AG04450 (cell line): ENCODE results near the gene STIM1. TPM values are rescaled to one million over a fixed set of nuclear protein-coding genes. Genes with fewer than 3 reads are reported as not detected.
A peak's percentile ranks its signal among the peaks of the same experiment; 100 is the strongest.

Experiments used
- CTCF ChIA-PET: fragments of 300-600, 350-600 bp; formaldehyde crosslinking; extraction: SDS; loops from one replicate; lab custom pipeline; 2022; ENCODE audit warnings: antibody characterized with exemption, inconsistent platforms; lab: Charles Lee
- POLR2A ChIA-PET: fragments of 350-600 bp; formaldehyde crosslinking; extraction: SDS; loops from one replicate; lab custom pipeline; 2021; ENCODE audit warnings: antibody characterized with exemption, inconsistent platforms; lab: Yijun Ruan, JAX
- DNase-seq: peaks from one replicate; pipeline ENCODE4 v3.0.0-alpha.2; 2011; ENCODE audit warnings: low read depth, low spot score
- H3K27ac ChIP-seq: one replicate; pipeline ENCODE4 v1.5.1; 2012; ENCODE audit warnings: low read depth, low read length, control low read depth
- H3K27me3 ChIP-seq: one replicate; pipeline ENCODE4 v1.6.0; 2012; ENCODE audit warnings: low read length; ENCODE audit not compliant: control insufficient read depth, insufficient read depth
- H3K4me3 ChIP-seq: 2 replicates; pipeline ENCODE4 v1.5.1; 2011; ENCODE audit warnings: mild to moderate bottlenecking, low read depth, low read length, control low read depth
- H3K9me3 ChIP-seq: 2 replicates; pipeline ENCODE4 v1.5.1; 2012; ENCODE audit warnings: low read length; ENCODE audit not compliant: control insufficient read depth, insufficient read depth
- polyA plus RNA-seq: library from polyadenylated mRNA; depleted of rRNA; stranded (reverse); fragments of >200 nt; gene quantifications from 2 replicates; pipeline ENCODE4 v1.2.3, GENCODE V29; 2011
- TF ChIP-seq, protein P1 (sequence below): IDR thresholded peaks from 2 replicates; pipeline ENCODE4 v1.5.1; 2011; ENCODE audit warnings: low read depth, low read length, control low read depth, inconsistent platforms

Gene STIM1
- polyA plus RNA-seq, 1 experiment, result 23.4 TPM

DNA sequence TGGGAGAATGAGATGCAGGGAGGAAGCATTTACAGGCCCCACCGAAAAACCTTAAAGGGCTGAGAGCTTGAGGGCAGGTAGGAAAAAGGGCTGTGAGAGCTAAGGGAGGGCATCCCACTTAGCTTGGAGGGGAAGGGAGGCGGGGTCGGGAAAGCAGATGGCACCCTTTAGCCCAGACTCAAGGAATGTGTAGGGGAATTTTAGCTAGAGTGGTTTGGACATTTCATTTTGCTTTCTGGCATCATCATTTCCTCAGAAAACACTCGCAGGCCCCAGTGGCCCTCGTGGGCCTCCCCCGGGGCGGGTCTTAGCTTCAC, 846 bp upstream of the STIM1 start:
- Histone ChIP-seq H3K27me3 (no peaks in the 10 kb centered on the region), H3K4me3 (0 out of 2 replicates have a peak overlapping the region, but pooled peaks have one; percentile 7), H3K27ac (peak overlapping the region; percentile 39), H3K9me3 (no peaks in the 10 kb centered on the region; the same call in 1 of the 2 replicates)
- TF ChIP-seq, protein P1, sequence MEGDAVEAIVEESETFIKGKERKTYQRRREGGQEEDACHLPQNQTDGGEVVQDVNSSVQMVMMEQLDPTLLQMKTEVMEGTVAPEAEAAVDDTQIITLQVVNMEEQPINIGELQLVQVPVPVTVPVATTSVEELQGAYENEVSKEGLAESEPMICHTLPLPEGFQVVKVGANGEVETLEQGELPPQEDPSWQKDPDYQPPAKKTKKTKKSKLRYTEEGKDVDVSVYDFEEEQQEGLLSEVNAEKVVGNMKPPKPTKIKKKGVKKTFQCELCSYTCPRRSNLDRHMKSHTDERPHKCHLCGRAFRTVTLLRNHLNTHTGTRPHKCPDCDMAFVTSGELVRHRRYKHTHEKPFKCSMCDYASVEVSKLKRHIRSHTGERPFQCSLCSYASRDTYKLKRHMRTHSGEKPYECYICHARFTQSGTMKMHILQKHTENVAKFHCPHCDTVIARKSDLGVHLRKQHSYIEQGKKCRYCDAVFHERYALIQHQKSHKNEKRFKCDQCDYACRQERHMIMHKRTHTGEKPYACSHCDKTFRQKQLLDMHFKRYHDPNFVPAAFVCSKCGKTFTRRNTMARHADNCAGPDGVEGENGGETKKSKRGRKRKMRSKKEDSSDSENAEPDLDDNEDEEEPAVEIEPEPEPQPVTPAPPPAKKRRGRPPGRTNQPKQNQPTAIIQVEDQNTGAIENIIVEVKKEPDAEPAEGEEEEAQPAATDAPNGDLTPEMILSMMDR, result no peak
- no peak for DNase-seq
- ChIA-PET CTCF (interaction anchor here (0.6 to 27.6 kb wide), 67 partner anchors 9 to 333 kb away, joined by 3 to 1559 read pairs (median 6); partner anchors contain the start of genes PGAP2, RHOG and RRM1), POLR2A (interaction anchor here (0.7 to 2.8 kb wide), 7 partner anchors 14 to 220 kb away, joined by 3 to 21 read pairs (median 4); partner anchors contain the start of gene RHOG)

DNA sequence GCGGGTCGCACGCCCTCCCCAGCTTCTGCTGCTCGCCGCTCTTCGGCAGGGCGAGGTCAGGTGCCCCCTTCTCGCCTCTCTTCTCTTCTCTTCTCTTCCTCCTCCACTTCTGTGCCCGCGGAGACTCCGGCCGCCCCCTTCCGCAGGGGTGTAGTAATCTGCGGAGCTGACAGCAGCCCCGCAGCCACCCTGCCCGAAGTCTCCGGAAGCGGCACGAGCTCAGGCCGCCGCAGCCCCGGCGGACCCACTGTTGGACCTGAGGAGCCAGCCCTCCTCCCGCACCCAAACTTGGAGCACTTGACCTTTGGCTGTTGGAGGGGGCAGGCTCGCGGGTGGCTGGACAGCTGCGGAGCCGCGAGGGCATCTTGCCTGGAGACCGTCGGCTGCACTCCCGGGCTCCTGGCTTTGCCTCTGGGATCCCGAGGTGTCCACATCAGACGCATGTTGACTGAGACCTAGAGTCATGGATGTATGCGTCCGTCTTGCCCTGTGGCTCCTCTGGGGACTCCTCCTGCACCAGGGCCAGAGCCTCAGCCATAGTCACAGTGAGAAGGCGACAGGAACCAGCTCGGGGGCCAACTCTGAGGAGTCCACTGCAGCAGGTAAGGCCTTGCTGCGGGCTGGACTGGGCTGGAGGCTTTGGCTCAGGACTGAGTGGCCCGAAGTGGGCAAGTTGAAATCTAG, 486 bp downstream of the STIM1 start:
- Histone ChIP-seq H3K27me3 (no peaks in the 10 kb centered on the region), H3K27ac (peak overlapping the region; percentile 11), H3K4me3 (peak overlapping the region; percentile 85), H3K9me3 (no peaks in the 10 kb centered on the region; the same call in 1 of the 2 replicates)
- CTCF ChIA-PET, result interaction anchor here (0.8 to 27.6 kb wide), 27 partner anchors 8 to 331 kb away, joined by 3 to 1559 read pairs (median 14); partner anchors contain the start of genes PGAP2, RHOG and RRM1
- POLR2A ChIA-PET, result interaction anchor here (1.4 to 2.8 kb wide), 4 partner anchors 15 to 218 kb away, joined by 4 to 21 read pairs (median 7); partner anchors contain the start of gene RHOG
- DNase-seq, result no peak
- TF ChIP-seq, protein P1, result no peak

- POLR2A ChIA-PET, result no interaction called here
Observed at GRCh38 chr11:3856856-3857553, 1.5 kb downstream of the STIM1 start.

DNA sequence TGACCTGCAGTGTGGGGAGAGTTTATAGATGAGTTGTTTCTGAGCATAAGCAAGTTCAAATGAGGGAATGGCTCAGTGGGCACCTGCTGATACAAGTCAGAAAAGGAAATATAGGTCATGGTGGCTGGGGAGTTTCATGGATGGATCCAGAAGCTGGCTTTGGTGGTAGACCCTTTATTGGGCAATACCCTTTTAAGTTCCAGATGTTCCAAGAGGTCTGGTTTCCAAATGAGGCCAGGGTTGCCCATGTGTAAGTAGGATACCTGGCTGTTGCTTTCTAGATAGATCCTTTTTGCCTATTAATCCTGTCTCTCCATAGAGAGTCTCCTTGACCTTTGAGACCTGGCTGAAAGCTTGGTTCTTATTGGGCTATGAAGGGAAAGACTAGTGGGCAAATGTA, 2.2 kb downstream of the STIM1 start:
- Histone ChIP-seq H3K27ac (no peak overlapping the region), H3K27me3 (no peaks in the 10 kb centered on the region), H3K9me3 (no peaks in the 10 kb centered on the region; the same call in 1 of the 2 replicates), H3K4me3 (no peak overlapping the region)
- no peak for DNase-seq
- ChIA-PET CTCF (interaction anchor here (1.0 to 27.6 kb wide), 3 partner anchors 8 to 215 kb away, joined by 10 to 1559 read pairs (median 12); no protein-coding TSS in a partner anchor), POLR2A (no interaction called here)
- TF ChIP-seq, protein P1, result no peak

More at GRCh38 chr11:3856856-3857553, 1.5 kb downstream of the STIM1 start:
- CTCF ChIA-PET, result interaction anchor here (8.7 to 27.6 kb wide), 2 partner anchors 18 to 216 kb away, joined by 150 to 1559 read pairs; partner anchors contain the start of gene RHOG
- TF ChIP-seq, protein P1, result no peak
- no peak overlapping the region for H3K27ac ChIP-seq
- peak overlapping the region; percentile 85 for H3K4me3 ChIP-seq
- DNase-seq, result no peak
- no peaks in the 10 kb centered on the region; the same call in 1 of the 2 replicates for H3K9me3 ChIP-seq
- H3K27me3 ChIP-seq, result no peaks in the 10 kb centered on the region
